Measurements from ENCODE around the gene TPX2.

DNA sequence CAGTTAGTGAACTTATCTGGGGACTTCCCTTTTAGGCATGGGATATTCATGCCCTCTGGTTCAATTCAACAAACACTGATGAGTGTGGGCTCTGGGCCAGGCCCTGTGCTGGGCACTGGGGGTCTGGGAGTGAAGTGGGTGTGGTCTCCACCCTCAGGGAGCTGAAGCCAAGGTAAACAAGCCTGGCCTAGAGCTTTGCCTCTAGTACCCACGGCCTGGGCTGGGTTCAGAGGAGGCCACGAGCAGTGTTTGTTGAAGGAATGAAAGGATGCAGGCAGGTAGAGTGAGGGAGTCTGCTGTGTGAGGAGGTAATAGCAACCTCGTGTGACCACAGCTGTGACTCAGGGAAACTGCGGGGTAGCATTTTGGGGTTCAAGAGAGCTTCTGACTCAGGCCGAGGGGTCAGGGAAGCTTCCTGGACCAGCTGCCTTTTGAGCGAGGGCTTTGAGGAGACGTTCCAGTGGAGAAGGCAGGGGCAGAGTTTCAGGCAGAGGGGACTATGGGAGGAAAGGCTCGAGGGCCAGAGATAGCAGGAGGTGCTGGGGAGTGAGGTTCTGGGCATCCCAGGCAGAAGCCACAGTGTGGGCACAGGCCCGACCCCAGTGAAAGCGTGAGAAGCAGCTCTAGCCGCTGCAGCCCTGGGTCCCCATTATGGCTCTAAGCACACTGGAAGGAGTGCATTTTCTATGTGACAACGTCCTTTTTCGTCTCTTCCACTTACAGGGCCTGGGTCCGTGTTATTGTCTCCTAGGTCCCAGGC is 85.6 kb downstream of the TPX2 start:
- TF ChIP-seq POLR2AphosphoS5 (IDR thresholded peaks at IDR 0.05) (no peak), CTCF (IDR thresholded peaks at IDR 0.05) (no peak), EP300 (IDR thresholded peaks at IDR 0.05; ENCODE audit: low read depth) (no peak)
